Measurements from ENCODE around the gene IGSF3.
"Not testable (repeated sequence)": the region's sequence is repeated elsewhere in the genome, so short reads cannot be mapped to it uniquely, and the experiment has no call there.

DNA sequence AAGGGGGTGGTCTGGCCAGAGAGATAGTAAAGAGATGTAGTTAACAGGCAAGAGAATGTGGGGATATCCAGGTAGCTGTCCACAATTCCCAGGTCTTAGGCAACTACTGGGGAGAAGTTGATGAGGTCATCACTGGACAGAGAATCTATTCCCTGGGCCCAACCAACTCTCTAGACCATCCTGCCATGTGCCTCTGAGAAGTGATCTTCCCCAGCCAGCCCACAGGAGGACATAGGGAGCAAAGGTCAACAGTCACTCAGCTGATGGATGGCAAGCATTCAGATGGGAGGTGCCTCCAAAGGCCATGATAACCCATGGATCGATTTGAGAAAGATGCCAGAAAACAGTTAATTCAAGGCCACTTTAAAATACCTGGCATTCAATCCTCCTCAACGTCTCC, 36.0 kb downstream of the IGSF3 start:
- not testable (repeated sequence) for TF ChIP-seq ZNF274 (IDR thresholded peaks at IDR 0.05; ENCODE audit: insufficient read depth, insufficient read length); SRF (IDR thresholded peaks at IDR 0.05; ENCODE audit: low read depth in 2 of 2, low read length in 2 of 2)
